ENCODE measurements around the gene MPDZ. TPM values are rescaled to one million over a fixed set of nuclear protein-coding genes. Genes with fewer than 3 reads are reported as not detected.

Gene MPDZ
- total RNA-seq, 1 experiment from 2014 or later: 0.12 TPM

DNA sequence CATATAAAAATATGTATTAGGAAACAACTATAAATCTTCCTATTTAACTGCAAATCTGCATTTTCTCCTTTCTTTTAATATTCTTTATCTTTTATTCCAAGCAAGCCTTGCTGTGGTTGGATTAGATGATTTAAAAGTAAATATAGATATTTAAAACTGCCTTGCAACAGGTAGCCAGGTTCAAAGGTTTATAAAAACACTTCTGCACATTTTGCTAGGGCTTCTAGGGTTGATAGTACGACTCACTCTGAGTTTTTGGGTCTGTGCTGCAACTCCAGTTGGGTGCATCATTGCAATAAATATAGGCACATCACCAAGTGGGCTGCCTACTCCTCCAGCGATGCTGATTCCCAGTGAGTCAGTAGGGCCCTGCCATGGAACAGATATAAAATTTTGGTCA lies 167.7 kb downstream of the MPDZ start:
- POLR2A ChIA-PET: no interaction called here
- intact Hi-C loops (cut with micrococcal nuclease): no loop called here
- Histone ChIP-seq H4K20me1 (ENCODE audit: insufficient read depth) (no peaks in the 10 kb centered on the region), H3K4me1 (ENCODE audit: control insufficient read depth in 1 of 2, insufficient read depth in 2 of 2, low read length in 2 of 2) (no peaks in the 10 kb centered on the region), H3K4me2 (ENCODE audit: low read length) (no peak overlapping the region), H3K36me3 (ENCODE audit: control insufficient read depth in 1 of 2, insufficient read depth in 2 of 2, low read length in 2 of 2) (no peaks in the 10 kb centered on the region), H3K9me2 (ENCODE audit: insufficient read depth) (no peaks in the 10 kb centered on the region), H3K27ac (ENCODE audit: low read depth, low read length) (no peak overlapping the region), H3K79me2 (ENCODE audit: insufficient read depth, low read length) (no peaks in the 10 kb centered on the region), H2AFZ (ENCODE audit: low read depth, low read length, poor library complexity, severe bottlenecking) (no peak overlapping the region), H3K4me3 (replicated peaks in 1 of 2; ENCODE audit: low read depth in 1 of 2, low read length in 2 of 2) (no peak overlapping the region), H3K27me3 (ENCODE audit: insufficient read depth, low read length) (peaks cover 6% of the 10 kb centered on the region; the same call in 1 of the 2 replicates), H3K9ac (ENCODE audit: low read length) (no peak overlapping the region), H3K9me3 (ENCODE audit: control insufficient read depth in 1 of 2, insufficient read depth in 1 of 2, low read depth in 1 of 2, low read length in 2 of 2) (no peaks in the 10 kb centered on the region)
- RAD21 ChIA-PET (ENCODE audit: low non-redundant PET in 1 of 2, low total read pairs in 2 of 2, uncharacterized antibody in 2 of 2, unreplicated experiment in 2 of 2): no interaction called here
- DNase-seq (ENCODE audit: low read depth, low spot score) (no peak), ATAC-seq (no peak)
- TF ChIP-seq YY1 (IDR thresholded peaks at IDR 0.05; ENCODE audit: extremely low read depth, insufficient replicate concordance, low read depth, low read length) (no peak), RAD21 (IDR thresholded peaks at IDR 0.05; ENCODE audit: low read depth) (no peak), SRF (IDR thresholded peaks at IDR 0.05; ENCODE audit: low read depth) (no peak), POLR2AphosphoS5 (IDR thresholded peaks at IDR 0.05; ENCODE audit: low read depth, low read length) (no peak), FOSL1 (IDR thresholded peaks at IDR 0.05; ENCODE audit: low read depth) (no peak), CEBPB (IDR thresholded peaks at IDR 0.05; ENCODE audit: low read depth) (no peak), SIN3A (IDR thresholded peaks at IDR 0.05; ENCODE audit: low read depth) (no peak), ELF1 (IDR thresholded peaks at IDR 0.05; ENCODE audit: borderline replicate concordance, low read depth) (no peak), EZH2 (IDR thresholded peaks at IDR 0.05) (no peak), CBX3 (IDR thresholded peaks at IDR 0.05; ENCODE audit: low read depth) (no peak), JUND (IDR thresholded peaks at IDR 0.05) (no peak), SP1 (IDR thresholded peaks at IDR 0.05; ENCODE audit: low read depth) (no peak), ZNF274 (IDR thresholded peaks at IDR 0.05; ENCODE audit: low read depth, low read length) (no peak)
- TF ChIP-seq, protein P1, sequence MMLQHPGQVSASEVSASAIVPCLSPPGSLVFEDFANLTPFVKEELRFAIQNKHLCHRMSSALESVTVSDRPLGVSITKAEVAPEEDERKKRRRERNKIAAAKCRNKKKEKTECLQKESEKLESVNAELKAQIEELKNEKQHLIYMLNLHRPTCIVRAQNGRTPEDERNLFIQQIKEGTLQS (IDR thresholded peaks at IDR 0.05): no peak
- TF ChIP-seq, protein P2, sequence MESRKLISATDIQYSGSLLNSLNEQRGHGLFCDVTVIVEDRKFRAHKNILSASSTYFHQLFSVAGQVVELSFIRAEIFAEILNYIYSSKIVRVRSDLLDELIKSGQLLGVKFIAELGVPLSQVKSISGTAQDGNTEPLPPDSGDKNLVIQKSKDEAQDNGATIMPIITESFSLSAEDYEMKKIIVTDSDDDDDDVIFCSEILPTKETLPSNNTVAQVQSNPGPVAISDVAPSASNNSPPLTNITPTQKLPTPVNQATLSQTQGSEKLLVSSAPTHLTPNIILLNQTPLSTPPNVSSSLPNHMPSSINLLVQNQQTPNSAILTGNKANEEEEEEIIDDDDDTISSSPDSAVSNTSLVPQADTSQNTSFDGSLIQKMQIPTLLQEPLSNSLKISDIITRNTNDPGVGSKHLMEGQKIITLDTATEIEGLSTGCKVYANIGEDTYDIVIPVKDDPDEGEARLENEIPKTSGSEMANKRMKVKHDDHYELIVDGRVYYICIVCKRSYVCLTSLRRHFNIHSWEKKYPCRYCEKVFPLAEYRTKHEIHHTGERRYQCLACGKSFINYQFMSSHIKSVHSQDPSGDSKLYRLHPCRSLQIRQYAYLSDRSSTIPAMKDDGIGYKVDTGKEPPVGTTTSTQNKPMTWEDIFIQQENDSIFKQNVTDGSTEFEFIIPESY (IDR thresholded peaks at IDR 0.05; ENCODE audit: extremely low read depth, insufficient replicate concordance, low read length): no peak
- TF ChIP-seq, protein P3, sequence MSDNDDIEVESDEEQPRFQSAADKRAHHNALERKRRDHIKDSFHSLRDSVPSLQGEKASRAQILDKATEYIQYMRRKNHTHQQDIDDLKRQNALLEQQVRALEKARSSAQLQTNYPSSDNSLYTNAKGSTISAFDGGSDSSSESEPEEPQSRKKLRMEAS (IDR thresholded peaks at IDR 0.05): no peak
- CTCF ChIA-PET: interaction anchor here (0.6 kb wide), 1 partner anchor 326 kb away, joined by 3 read pairs; no protein-coding TSS in a partner anchor
- BruUV-seq (replicated peaks): no TSS peak

Measured in HCT116 (cell line).